ENCODE data around the gene PLPPR3.

DNA sequence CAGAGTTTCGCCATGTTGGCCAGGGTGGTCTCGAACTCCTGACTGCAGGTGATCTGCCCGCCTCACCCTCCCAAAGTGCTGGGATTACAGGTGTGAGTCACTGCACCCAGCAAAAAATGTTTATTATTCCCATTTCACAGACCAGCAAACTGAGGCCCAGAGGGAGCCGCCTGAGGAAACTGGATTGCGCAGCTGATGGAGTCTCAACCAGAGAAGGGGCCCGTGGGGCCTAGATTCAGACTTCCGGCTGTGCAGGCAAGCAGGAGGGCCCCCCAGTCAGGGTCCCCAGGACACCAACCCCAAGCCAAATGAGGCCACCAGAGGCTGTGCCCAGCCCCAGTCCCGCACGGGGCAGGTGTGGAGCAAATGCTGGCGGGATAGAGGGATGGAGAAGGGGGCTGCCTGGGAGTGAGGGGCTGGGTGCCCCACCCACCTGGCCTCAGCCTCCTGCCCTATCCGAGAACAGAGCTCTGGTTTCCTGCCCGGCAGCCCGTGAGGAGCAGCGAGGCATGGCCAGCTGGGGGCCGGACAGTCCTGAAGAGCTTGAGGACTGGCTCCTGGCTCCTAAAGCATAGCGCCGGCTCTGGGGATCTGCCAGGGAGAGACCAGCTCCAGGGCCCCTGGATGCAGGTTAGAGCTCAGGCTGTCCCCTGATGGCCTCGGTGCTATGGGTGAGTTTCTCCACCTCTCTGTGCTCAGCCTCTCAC is 48.9 kb downstream of the PLPPR3 start:
- TF ChIP-seq, protein P1, sequence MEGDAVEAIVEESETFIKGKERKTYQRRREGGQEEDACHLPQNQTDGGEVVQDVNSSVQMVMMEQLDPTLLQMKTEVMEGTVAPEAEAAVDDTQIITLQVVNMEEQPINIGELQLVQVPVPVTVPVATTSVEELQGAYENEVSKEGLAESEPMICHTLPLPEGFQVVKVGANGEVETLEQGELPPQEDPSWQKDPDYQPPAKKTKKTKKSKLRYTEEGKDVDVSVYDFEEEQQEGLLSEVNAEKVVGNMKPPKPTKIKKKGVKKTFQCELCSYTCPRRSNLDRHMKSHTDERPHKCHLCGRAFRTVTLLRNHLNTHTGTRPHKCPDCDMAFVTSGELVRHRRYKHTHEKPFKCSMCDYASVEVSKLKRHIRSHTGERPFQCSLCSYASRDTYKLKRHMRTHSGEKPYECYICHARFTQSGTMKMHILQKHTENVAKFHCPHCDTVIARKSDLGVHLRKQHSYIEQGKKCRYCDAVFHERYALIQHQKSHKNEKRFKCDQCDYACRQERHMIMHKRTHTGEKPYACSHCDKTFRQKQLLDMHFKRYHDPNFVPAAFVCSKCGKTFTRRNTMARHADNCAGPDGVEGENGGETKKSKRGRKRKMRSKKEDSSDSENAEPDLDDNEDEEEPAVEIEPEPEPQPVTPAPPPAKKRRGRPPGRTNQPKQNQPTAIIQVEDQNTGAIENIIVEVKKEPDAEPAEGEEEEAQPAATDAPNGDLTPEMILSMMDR (IDR thresholded peaks at IDR 0.05), result no peak
- TF ChIP-seq POLR2A (IDR thresholded peaks at IDR 0.05), result no peak

All from esophagus squamous epithelium (tissue), 4 donors.